Measurements from ENCODE around the gene TBC1D22A.

GRCh38 chr22:46896166-46896565 is 133.7 kb downstream of the TBC1D22A start:
- no peak for TF ChIP-seq CTCF (IDR thresholded peaks at IDR 0.05)
- TF ChIP-seq POLR2A (IDR thresholded peaks at IDR 0.05) = no peak

Measured in right lobe of liver (tissue), 4 donors.